ENCODE results near the gene ZNF664. TPM values are rescaled to one million over a fixed set of nuclear protein-coding genes. Genes with fewer than 3 reads are reported as not detected.

Gene ZNF664
- total RNA-seq, 1 experiment from 2014 or later, result 32.1 TPM

- DNase-seq (ENCODE audit: low read depth), result no peak
Observed at GRCh38 chr12:123958462-123958861, 14.6 kb upstream of the ZNF664 start.

GRCh38 chr12:123958876-123959275, 14.1 kb upstream of the ZNF664 start:
- no peak for DNase-seq (ENCODE audit: low read depth)

GRCh38 chr12:123960029-123960735, 12.8 kb upstream of the ZNF664 start:
- no peak for DNase-seq (ENCODE audit: low read depth)

- no peak for DNase-seq (ENCODE audit: low read depth)
Observed at GRCh38 chr12:123960856-123961255, 12.2 kb upstream of the ZNF664 start.

- no peak for DNase-seq (ENCODE audit: low read depth)
Observed at GRCh38 chr12:123961585-123962345, 11.2 kb upstream of the ZNF664 start.

DNA sequence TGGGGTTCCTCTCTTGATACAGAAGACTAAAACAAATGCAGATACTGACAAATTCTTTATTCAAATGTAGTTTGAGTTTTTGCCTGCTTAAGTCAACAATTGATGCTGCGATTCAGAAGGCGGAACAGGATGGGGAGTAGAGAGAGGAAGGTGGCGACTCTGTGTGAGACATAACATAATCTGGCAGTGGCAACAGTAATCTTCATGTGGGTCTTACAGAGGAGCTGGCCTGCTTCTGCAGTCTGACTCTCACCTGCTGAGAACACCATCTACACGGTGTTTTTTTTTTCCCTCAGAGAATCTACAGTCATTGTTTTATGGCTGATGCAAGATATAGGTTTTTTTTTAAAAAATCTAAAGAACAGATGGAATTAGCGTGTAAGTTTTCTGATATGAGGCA, 10.5 kb upstream of the ZNF664 start:
- DNase-seq (ENCODE audit: low read depth), result no peak

DNA sequence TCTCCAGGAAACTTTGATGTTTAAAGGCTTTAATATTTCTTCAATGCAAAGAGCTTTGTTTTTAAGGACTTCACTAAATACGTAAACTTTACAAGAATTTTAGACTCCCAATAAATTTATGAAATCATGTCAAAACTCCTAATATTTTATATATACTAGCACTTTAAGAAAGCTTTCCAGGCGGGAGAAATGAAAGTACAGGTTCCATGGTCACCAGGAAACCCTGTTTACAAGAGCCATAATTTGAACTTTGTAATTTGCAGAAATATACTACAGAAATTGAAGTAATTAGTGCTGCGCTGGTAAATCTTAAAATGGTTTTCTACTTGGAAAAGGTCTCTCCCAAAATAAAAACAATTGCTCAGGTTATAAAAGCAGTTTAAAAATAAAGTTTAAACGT, 9.2 kb upstream of the ZNF664 start:
- DNase-seq (ENCODE audit: low read depth), result no peak

- DNase-seq (ENCODE audit: low read depth), result no peak
Observed at GRCh38 chr12:123965382-123965781, 7.6 kb upstream of the ZNF664 start.

- peak; percentile 40 for DNase-seq (ENCODE audit: low read depth)
Observed at GRCh38 chr12:123966596-123966995, 6.4 kb upstream of the ZNF664 start.

- DNase-seq (ENCODE audit: low read depth), result no peak
Observed at GRCh38 chr12:123967121-123967586, 5.9 kb upstream of the ZNF664 start.

DNA sequence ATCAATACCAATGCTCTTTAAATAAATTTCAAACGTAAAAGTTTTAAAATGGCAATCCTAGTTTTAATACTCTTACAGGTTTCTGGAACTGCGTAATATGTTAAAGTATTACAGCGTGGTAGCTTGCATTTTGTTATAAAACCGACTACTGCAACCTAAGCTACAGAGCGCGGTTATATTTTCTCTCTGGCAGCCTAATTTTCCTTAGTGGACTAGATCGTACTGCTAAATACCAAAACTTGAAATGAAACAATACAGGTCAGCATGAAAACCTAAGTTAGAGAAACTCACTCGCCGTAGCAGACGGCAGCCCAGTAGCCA, 1.6 kb upstream of the ZNF664 start:
- no peak for DNase-seq (ENCODE audit: low read depth)

GRCh38 chr12:123971770-123972456, 1.1 kb upstream of the ZNF664 start:
- DNase-seq (ENCODE audit: low read depth), result peak; percentile 29

DNA sequence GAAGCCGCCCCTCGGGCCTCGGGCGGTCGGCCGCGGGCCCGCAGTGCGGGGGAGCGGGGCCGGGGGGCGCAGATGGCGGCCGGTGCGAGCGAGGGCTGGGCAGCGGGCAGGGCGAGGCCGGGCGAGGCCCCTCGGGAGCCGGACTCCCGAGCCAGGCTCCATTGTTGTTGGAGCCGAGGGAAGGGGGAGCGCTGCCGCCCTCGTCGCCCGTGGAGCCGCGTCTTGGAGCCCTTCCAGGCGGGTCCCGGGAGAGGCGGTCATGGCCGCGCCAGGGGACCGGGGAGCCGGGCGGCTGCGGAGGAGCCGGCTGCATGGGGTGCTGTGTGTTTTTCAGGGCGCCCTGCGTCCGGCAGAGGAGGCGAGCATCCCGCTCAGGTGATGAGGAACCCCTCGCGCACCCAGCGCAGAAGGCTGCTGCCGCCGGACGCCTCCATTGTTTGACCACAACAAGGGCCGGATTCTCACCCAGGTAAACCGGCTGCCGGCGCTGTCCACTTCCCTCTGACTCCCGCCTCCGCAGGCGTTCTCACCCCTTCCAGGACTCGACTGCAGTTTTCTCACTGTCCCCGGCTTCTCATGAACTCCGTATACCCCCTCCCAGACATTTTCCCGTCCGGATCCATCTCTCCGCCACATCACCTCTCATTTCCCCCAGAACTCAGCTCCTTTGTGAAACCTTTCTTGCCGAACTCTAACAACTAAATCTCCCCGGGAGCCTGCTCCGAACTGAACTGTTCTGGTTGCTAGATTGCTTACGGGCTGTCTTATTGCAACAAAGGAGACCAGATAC, 732 bp downstream of the ZNF664 start:
- DNase-seq (ENCODE audit: low read depth), result peak; percentile 21

DNA sequence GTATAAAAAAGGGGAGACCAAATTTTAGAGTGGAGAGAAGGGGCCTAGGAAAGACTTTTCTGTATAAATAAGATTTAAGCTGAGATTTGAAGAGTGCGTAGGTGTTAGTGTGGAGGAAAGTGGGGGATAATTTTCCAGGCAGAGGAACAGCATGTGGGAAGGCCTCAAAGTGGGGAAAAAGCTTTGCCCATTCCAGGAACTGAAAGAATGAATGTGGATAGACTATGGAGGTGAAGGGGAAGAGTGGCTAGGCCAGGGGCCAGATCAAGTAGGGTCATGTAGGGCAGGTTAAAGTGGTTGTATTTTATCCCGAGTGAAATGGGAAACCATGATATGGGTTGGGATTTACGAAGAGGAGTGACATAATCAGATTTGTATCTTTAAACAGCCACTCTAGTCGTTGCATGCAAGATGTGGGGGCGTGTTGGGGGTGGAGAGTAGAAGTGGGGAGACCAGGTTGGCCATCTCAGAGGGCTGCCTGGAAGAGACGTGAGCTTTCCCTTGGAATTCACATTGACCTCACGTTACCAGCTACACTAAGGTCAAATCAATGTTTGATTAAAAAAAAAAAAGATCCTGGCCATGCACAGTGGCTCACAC, 3.3 kb downstream of the ZNF664 start:
- no peak for DNase-seq (ENCODE audit: low read depth)

GRCh38 chr12:123979566-123979965, 6.6 kb downstream of the ZNF664 start:
- no peak for DNase-seq (ENCODE audit: low read depth)

GRCh38 chr12:123982269-123982668, 9.3 kb downstream of the ZNF664 start:
- DNase-seq (ENCODE audit: low read depth), result no peak

DNA sequence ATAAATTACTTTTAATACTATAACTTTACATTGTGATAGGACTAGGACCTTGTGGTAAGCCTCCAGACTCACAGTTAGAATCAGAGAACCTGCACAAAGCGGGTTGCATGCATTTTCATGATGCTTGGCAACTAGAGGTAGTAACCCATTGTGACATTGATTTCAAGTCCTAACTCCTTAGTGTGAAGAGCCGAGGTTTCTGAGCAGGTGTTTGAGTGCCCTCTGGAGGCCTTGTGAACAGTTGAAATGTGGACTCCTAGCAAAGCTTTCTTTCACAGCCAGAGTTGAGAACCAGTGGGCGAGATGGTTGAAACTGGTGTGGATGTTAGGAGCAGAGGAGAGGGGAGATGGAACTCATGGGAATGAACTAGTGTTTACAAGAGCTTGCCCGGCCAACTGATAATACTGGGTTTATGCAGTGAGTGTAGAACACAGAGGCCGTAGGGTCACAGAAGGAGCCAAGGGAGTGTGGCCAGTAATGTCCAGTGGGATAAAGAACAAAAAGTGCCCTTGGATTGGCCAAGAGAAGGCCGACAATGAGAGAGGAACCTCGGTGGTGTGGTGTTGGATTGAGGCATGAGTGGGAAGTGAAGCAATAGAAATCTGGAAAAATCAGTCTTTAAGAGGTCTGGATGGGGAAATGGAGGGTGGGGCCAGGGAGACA, 10.9 kb downstream of the ZNF664 start:
- peak; percentile 55 for DNase-seq (ENCODE audit: low read depth)

- DNase-seq (ENCODE audit: low read depth), result no peak
Observed at GRCh38 chr12:123984903-123985302, 11.9 kb downstream of the ZNF664 start.

DNA sequence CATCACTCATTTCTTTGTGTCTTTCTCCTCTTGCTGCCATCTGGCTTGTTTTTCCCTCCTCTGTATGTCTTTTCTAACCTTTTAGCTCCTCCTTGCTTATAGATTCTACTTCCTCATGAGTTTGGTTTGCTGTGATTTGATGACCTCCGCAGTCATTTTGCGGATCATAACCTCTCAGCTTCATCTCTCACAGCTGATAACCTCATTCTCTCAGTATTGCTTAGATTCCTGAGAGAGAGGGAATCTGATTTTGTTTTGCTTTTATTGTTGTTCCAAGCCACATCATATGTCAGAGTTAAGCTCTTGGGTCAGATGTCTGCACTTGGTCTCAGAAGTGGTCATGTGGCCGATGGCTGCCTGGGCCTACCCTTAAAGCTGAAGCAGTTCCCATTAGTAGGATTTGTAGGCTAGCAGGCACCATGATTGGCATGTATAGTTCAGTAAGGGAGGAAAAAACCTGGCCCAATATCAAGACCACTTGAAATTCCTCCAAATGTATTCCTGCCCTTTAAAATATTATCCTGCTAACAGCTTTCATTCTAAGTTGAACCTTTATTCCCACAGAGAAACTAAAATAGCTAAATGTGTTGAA, 13.5 kb downstream of the ZNF664 start:
- DNase-seq (ENCODE audit: low read depth), result no peak

DNA sequence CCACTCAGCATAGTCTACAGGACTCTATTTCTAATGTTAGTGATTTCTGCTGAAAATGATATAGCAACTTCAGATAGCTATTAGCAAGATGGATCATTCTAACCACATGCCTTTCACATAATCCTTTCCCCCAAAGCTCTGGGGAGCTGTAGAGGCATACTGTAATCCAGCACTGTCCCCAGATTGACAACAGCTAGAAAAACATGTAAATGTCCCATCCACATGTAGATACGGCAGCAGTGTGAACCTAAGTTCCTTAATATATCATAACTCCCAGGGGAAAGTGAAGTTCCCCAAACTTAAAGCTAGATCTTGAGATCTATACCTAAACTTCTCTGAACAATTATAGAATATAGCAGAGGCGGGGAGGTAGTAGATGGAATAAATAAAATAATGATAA, 14.0 kb downstream of the ZNF664 start:
- DNase-seq (ENCODE audit: low read depth), result no peak

- DNase-seq (ENCODE audit: low read depth), result no peak
Observed at GRCh38 chr12:123989168-123989567, 16.2 kb downstream of the ZNF664 start.

Measured in RPMI7951 (cell line).